MM.1S (cell line): Measurements from ENCODE around the gene GPX4.

Source experiments
- DNase-seq: peaks from one replicate; pipeline ENCODE4 v3.0.0-alpha.2; 2015
- H2AFZ ChIP-seq: fragments of 300-600 bp; sonication (generic); 2 replicates; pipeline ENCODE4 v1.6.0; 2016; ENCODE audit warnings: antibody characterized with exemption, low read length
- H3F3A ChIP-seq: fragments of 300-600 bp; sonication (generic); 2 replicates; pipeline ENCODE4 v1.6.1; 2016; ENCODE audit warnings: mild to moderate bottlenecking, antibody characterized with exemption, low read length, moderate library complexity, mixed read lengths; ENCODE audit not compliant: insufficient read depth
- H3K27ac ChIP-seq: fragments of 300-600 bp; sonication (generic); 2 replicates; pipeline ENCODE4 v1.5.1; 2016; ENCODE audit warnings: mild to moderate bottlenecking, low read length
- H3K27me3 ChIP-seq: fragments of 300-600 bp; sonication (generic); replicated peaks from 2 replicates; pipeline ENCODE4 v1.6.0; 2016; ENCODE audit warnings: low read length; ENCODE audit not compliant: insufficient read depth
- H3K36me3 ChIP-seq: fragments of 300-600 bp; sonication (generic); replicated peaks from 2 replicates; pipeline ENCODE4 v1.6.1; 2016; ENCODE audit warnings: mild to moderate bottlenecking, low read length, mixed read lengths; ENCODE audit not compliant: insufficient read depth
- H3K4me1 ChIP-seq: fragments of 300-600 bp; sonication (generic); 2 replicates; pipeline ENCODE4 v1.6.1; 2016; ENCODE audit warnings: low read length, mixed read lengths
- H3K4me2 ChIP-seq: fragments of 300-600 bp; sonication (generic); 2 replicates; pipeline ENCODE4 v1.6.0; 2016; ENCODE audit warnings: low read depth, low read length
- H3K4me3 ChIP-seq: fragments of 300-600 bp; sonication (generic); 2 replicates; pipeline ENCODE4 v1.5.1; 2016; ENCODE audit warnings: low read length, mixed read lengths
- H3K79me2 ChIP-seq: fragments of 300-600 bp; sonication (generic); 2 replicates; pipeline ENCODE4 v1.6.1; 2016; ENCODE audit warnings: mixed run types, low read length, mixed read lengths
- H3K9ac ChIP-seq: fragments of 300-600 bp; sonication (generic); 2 replicates; pipeline ENCODE4 v1.6.1; 2016; ENCODE audit warnings: low read length, mixed read lengths
- H3K9me2 ChIP-seq: fragments of 300-600 bp; sonication (generic); replicated peaks from 2 replicates; pipeline ENCODE4 v1.6.1; 2016; ENCODE audit warnings: mild to moderate bottlenecking, low read length, mixed read lengths; ENCODE audit not compliant: insufficient read depth
- H3K9me3 ChIP-seq: fragments of 300-600 bp; sonication (generic); replicated peaks from 2 replicates; pipeline ENCODE4 v1.6.1; 2016; ENCODE audit warnings: mild to moderate bottlenecking, low read length, mixed read lengths; ENCODE audit not compliant: insufficient read depth
- H4K20me1 ChIP-seq: fragments of 300-600 bp; sonication (generic); 2 replicates; pipeline ENCODE4 v1.6.1; 2016; ENCODE audit warnings: mild to moderate bottlenecking, low read length, moderate library complexity, mixed read lengths; ENCODE audit not compliant: insufficient read depth
- EZH2 ChIP-seq: fragments of 300-600 bp; sonication (generic); optimal IDR thresholded peaks from 2 replicates; pipeline ENCODE3; 2017; ENCODE audit warnings: low read depth, mild to moderate bottlenecking, antibody characterized with exemption, low read length, mixed read lengths
- EZH2phosphoT487 ChIP-seq: fragments of 300-600 bp; sonication (generic); IDR thresholded peaks from 2 replicates; pipeline ENCODE4 v1.6.1; 2018; ENCODE audit warnings: antibody characterized with exemption, low read length
- TF ChIP-seq, protein P1 (sequence below): fragments of 300-600 bp; sonication (generic); IDR thresholded peaks from 2 replicates; pipeline ENCODE4 v1.5.1; 2016; ENCODE audit warnings: antibody characterized with exemption, low read length, mixed read lengths

The GPX4 gene

DNA sequence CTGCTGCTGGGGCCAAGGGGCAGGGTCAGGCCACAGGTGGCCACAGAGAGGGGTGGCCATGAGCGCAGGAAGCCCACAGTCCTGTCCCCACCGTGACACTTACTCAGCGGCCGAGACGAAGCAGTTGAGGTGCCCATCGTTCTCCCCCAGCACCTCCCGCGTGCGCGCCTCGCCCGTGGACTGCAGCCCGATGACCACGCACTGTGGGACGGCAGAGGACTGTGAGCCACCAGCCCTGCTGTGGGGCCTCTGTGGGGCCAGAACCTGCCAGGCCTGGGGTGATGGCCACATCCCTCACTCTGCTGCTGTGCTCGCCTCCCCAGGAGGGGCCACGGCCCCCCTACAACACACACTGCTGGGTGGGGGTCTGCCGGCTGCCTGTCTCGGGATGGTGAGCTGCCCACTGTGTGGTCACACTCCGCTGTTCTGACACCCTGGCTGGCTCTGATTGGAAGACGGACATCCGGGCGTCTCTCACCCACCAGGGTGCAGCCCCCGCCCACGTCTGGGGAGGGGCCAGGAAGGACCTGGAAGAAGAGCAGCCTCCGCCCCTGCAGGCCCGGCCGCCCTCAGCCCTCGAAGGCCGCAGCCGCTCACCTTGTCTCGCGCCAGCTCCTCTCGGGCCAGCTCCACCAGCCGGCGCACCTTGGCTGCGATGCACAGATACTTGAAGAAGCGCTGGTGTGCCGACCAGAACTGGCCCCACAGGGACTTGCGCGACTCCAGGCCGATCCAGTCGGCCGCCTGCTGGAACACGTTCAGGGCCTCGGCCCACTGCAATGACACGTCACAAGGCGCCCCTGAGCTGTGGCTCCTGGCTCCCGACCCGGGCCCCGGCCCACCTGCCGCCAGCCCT lies 13.2 kb downstream of the GPX4 start:
- no peak overlapping the region for H3K4me2 ChIP-seq
- no peaks in the 10 kb centered on the region for H3F3A ChIP-seq
- TF ChIP-seq EZH2 (no peak), EZH2phosphoT487 (no peak)
- TF ChIP-seq, protein P1, sequence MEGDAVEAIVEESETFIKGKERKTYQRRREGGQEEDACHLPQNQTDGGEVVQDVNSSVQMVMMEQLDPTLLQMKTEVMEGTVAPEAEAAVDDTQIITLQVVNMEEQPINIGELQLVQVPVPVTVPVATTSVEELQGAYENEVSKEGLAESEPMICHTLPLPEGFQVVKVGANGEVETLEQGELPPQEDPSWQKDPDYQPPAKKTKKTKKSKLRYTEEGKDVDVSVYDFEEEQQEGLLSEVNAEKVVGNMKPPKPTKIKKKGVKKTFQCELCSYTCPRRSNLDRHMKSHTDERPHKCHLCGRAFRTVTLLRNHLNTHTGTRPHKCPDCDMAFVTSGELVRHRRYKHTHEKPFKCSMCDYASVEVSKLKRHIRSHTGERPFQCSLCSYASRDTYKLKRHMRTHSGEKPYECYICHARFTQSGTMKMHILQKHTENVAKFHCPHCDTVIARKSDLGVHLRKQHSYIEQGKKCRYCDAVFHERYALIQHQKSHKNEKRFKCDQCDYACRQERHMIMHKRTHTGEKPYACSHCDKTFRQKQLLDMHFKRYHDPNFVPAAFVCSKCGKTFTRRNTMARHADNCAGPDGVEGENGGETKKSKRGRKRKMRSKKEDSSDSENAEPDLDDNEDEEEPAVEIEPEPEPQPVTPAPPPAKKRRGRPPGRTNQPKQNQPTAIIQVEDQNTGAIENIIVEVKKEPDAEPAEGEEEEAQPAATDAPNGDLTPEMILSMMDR = no peak
- no peaks in the 10 kb centered on the region for H3K79me2 ChIP-seq
- H3K9me3 ChIP-seq = no peaks in the 10 kb centered on the region
- no peaks in the 10 kb centered on the region for H3K4me1 ChIP-seq
- H2AFZ ChIP-seq = no peak overlapping the region
- H4K20me1 ChIP-seq = no peaks in the 10 kb centered on the region
- H3K36me3 ChIP-seq = no peaks in the 10 kb centered on the region; the same call in 1 of the 2 replicates
- H3K9ac ChIP-seq = no peak overlapping the region
- H3K27ac ChIP-seq = no peak overlapping the region
- H3K4me3 ChIP-seq = no peak overlapping the region
- H3K27me3 ChIP-seq = no peaks in the 10 kb centered on the region
- DNase-seq = no peak
- no peaks in the 10 kb centered on the region for H3K9me2 ChIP-seq

DNA sequence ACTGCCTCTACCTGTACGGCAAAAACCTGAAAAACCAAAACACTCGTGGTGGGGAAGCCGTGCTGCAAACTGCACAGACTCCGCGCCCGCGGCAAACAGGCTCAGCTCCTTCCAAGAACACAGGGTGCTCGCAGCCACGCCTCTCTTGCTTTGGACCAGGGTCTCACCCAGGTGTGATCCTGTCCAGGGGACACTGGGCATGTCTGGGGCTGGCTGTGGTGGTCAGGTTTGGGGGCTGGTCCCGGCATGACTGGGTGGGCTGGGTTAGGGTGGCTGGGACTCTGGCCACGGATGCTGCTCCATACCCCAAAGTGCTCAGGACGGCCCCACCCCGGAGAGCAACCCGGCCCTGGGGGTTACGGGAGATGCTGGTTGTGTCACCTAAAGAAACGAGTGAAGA lies 13.9 kb downstream of the GPX4 start:
- H3K9me3 ChIP-seq = no peaks in the 10 kb centered on the region
- H3K4me1 ChIP-seq = no peaks in the 10 kb centered on the region
- no peaks in the 10 kb centered on the region for H3K27me3 ChIP-seq
- no peak overlapping the region for H3K4me2 ChIP-seq
- H3F3A ChIP-seq = no peaks in the 10 kb centered on the region
- DNase-seq = no peak
- no peak for TF ChIP-seq EZH2
- TF ChIP-seq EZH2phosphoT487 = no peak
- TF ChIP-seq, protein P1 = no peak
- no peaks in the 10 kb centered on the region for H3K9me2 ChIP-seq
- H3K4me3 ChIP-seq = no peak overlapping the region
- peaks cover 1% of the 10 kb centered on the region; the same call in 1 of the 2 replicates for H3K36me3 ChIP-seq
- no peak overlapping the region for H3K9ac ChIP-seq
- H3K79me2 ChIP-seq = no peaks in the 10 kb centered on the region
- no peaks in the 10 kb centered on the region for H4K20me1 ChIP-seq
- no peak overlapping the region for H3K27ac ChIP-seq
- no peak overlapping the region for H2AFZ ChIP-seq

DNA sequence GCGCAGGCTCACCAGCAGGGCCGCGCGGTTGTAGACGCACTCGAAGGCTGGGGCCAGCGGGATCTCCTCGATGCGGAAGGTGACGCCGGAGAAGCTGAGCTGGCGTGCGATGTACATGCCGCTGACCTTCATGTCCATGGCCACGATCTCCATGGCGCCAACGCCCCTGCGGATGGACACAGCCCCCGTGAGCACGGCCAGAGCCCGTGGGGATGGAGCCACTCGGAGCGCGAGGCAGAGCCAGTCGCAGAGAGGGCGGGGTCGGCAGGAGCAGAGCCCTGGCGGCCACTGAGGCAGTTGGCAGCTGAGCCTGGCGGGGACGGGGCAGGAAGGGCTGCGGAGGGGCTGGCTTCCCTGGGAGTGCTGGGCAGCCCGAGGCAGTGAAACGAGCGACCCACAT lies 15.2 kb downstream of the GPX4 start:
- H3K36me3 ChIP-seq = peaks cover 12% of the 10 kb centered on the region
- no peak overlapping the region for H2AFZ ChIP-seq
- no peaks in the 10 kb centered on the region for H3F3A ChIP-seq
- no peak overlapping the region for H3K27ac ChIP-seq
- no peak overlapping the region for H3K9ac ChIP-seq
- no peak for DNase-seq
- no peaks in the 10 kb centered on the region for H3K9me3 ChIP-seq
- H3K9me2 ChIP-seq = no peaks in the 10 kb centered on the region
- no peaks in the 10 kb centered on the region for H3K4me1 ChIP-seq
- H3K4me2 ChIP-seq = no peak overlapping the region
- TF ChIP-seq EZH2 = no peak
- no peak for TF ChIP-seq EZH2phosphoT487
- TF ChIP-seq, protein P1 = no peak
- H3K79me2 ChIP-seq = peaks cover under 1% of the 10 kb centered on the region; the same call in 1 of the 2 replicates
- no peak overlapping the region for H3K4me3 ChIP-seq
- H3K27me3 ChIP-seq = no peaks in the 10 kb centered on the region
- no peaks in the 10 kb centered on the region for H4K20me1 ChIP-seq
